HG02571 (cell line): Measurements from ENCODE around the gene SCART1.
"Not testable (repeated sequence)": the region's sequence is repeated elsewhere in the genome, so short reads cannot be mapped to it uniquely, and the experiment has no call there.

Source experiments
- ATAC-seq: cut with Tn5 transposase; IDR thresholded peaks from one replicate; pipeline ENCODE4 v1.9.1; 2021; ENCODE audit warnings: mild to moderate bottlenecking, moderate library complexity; ENCODE audit not compliant: unreplicated experiment

The SCART1 gene

DNA sequence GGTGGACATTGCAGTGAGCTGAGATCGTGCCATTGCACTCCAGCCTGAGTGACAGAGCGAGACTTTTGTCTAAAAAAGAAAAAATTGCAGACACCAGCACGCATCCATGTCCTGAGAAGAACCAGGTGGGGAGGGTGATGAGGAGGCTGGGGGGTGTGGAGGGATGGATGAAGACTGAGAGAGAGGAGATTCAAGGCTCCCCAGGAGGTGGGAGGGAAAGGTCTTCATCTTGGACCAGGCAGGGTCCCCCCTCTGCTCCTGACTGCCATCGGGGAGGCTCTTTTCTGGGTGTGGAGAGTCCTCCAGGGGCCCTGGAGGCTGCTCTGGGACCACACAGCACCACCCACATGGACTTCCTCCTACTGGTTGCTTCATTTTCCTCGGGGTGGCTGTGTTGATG lies 1.5 kb downstream of the SCART1 start:
- ATAC-seq: no peak

DNA sequence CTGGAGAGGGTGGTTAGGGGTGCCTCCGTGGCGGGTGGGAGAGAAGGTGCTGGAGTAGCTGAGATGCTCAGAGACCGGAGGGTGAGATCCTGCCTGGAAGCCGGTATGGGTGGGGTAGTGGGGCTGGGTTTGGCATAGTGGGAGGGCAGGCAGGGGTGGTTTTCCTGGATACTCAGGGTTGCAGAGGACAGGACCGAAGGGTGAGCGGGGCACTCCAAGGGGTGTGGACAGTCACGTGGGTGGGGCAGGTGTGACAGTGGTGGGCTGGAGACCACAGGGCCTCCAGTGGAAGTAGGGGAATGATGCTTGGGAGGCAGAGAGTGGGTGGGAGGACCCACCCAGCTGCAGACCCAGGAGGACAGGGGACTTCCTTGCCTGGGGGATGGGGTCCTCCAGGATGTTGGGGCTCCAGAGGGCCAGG lies 1.9 kb downstream of the SCART1 start:
- no peak for ATAC-seq

DNA sequence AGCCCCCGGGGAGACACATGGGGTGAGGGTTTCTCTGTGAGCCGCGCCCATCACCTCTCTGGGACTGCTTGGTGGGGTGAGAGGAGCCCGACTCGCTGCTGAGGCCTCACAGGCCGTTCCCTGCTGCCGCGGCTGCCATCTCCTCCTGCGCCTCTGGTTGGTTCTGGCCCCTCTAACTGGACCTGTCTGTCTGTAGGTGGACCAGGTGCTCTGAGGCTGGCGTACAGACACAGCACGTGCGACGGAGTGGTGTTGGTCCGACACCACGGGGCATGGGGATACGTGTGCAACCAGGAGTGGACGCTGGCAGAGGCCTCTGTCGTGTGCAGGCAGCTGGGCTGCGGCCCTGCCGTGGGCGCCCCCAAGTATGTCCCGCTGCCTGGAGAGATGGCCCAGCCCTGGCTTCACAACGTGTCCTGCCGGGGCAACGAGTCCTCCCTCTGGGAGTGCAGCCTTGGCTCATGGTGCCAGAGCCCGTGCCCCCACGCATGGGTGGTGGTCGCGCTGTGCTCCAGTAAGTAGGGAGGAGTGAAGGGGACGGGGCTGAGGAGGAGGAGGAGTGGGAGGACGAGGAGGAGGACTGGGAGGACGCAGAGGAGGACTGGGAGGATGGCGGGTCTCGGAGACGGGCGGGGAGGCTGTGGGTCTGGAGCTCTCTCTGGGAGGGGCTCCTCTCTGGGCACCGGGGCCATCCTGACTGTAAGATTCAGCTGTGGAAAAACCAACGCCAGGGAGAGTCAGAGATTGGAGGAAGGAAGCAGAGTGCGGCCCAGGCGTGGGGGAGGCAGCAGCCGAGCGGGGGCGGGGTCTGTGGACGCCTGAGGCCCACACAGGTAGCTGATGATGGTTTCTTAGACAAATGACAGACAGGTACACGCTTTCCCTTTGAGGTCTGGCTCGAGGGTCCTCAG lies 2.6 kb downstream of the SCART1 start:
- no peak for ATAC-seq

DNA sequence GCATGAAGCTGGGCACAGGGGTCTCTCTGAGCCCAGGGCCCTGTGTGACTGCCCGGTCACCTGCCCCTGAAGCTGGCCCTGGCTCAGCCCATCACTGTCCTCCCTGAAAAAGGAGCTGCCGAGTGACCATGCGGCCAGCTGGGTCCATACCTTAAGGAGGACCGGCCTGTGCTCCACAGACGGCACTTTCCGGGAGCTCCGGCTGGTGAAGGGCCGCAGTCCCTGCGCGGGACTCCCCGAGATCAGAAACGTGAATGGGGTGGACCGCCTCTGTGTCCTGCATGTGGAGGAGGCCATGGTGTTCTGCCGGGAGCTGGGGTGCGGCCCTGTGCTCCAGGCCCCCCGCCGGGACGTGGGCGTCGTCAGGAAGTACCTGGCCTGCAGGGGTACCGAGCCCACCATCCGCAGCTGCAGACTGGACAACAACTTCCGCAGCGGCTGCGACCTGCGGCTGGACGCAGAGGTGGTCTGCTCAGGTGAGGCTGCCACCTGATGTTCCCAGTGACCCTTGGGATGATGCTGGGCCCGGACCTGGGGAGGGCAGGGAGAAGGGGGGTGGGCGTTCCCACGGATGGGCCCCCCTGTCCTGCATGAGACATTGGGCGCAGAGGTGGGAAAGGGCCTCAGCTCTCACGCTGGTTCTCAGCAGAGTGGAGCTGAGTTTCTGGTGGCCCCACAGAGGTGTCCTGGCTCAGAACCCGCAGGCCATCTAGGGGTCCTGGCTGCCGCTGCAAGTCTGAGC lies 3.5 kb downstream of the SCART1 start:
- no peak for ATAC-seq

DNA sequence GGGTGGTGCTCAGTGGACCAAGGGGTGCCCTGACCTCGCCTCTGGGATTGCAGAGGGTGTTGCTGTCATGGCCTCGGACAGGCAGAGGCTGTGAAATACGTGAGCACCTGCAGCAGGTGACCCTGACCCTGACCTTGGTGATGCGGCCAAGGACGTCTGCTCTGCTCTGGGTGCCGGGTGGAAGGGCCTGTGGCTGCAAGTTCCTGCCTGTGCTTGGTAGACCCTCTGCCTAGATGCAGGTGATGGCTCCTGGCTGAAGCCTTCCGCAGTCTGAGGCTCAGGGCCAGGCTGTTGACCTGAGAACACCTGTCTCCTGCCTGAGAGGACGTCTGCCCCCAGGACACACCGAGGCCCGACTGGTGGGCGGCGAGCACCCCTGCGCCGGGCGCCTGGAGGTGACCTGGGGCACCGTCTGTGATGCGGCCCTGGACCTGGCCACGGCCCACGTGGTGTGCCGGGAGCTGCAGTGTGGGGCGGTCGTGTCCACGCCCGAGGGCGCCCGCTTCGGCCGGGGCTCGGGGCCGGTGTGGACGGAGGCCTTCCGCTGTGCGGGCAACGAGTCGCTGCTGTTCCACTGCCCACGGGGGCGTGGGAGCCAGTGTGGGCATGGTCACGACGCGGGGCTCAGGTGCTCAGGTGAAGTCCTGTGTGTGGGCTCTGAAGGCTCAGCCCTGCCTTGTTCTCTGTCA lies 4.4 kb downstream of the SCART1 start:
- ATAC-seq: no peak

DNA sequence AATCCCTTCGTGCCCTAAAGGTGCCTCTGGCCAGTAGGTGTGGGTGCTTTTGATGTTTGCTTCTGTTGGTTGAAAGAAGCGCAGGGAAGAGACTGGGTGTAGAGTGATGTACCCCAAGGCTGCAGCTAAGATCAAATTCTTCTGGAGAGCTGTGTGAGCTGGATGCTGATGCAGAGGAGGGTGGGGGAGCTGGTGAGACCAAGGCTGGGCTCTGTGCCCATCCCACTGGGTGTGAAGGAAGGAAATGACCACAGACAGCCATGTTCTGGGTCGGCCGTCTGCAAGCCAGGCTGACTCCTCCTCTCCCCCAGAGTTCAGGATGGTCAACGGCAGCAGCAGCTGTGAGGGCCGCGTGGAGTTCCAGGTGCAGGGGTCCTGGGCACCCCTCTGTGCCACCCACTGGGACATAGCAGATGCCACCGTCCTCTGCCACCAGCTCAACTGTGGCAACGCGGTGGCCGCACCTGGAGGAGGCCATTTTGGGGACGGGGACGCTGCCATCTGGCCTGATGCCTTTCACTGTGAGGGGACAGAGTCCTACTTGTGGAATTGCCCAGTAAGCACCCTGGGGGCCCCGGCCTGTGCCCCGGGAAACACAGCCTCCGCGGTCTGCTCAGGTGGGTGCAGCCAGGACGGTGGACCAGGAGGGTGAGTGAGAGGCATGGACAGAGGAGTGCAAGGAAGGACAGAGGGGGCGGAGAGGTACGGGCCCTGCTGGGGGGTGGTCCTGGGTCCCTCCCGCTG lies 5.1 kb downstream of the SCART1 start:
- ATAC-seq: no peak

DNA sequence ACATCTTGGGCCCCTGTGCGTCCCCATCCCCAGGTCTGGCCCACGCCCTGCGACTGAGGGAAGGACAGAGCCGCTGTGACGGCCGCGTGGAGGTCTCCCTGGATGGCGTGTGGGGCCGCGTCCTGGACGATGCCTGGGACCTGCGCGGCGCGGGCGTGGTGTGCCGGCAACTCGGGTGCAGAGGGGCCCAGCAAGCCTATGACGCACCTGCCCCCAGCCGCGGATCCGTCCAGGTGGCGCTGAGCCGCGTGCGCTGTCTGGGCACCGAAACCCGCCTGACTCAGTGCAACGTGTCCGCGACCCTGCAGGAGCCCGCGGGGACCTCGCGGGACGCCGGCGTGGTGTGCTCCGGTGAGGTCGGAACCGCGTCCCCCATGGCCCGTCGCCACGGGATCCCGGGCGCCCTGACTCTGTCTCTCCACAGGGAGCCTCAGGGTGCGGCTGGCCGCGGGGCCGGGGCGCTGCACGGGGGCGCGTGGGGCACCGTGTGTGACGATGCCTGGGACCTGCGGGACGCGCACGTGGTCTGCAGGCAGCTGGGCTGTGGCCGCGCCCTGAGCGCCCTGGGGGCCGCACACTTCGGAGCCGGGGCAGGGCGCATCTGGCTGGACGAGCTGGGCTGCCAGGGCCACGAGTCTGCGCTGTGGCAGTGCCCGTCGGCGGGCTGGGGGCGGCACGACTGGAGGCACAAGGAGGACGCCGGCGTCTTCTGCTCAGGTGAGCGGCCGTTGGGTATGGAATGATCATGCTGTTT lies 5.9 kb downstream of the SCART1 start:
- ATAC-seq: no peak

DNA sequence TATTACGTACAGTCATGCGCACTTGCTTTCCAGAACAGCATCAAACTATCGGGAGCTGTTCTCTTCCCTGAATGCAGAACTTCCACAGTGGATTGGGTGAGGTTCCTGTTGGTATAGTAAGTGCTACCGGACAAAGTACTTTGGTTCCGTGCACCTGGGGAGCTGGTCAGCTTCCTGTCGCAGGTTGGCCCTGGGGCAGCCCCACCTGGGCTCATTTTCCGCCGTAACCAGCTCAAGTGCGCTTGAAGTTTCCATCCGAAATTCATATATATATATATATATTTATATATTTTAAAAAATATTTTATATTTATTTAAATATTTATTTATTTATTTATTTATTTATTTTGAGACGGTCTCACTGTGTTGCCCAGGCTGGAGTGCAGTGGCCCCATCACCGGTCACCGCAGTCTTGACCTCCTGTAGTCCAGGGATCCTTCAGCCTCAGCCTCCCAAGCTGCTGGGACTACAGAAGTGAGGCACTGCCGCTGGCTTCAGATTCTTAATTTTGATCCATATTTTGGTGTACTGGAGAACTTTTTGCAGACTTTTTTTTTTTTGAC lies 6.5 kb downstream of the SCART1 start:
- no peak for ATAC-seq

DNA sequence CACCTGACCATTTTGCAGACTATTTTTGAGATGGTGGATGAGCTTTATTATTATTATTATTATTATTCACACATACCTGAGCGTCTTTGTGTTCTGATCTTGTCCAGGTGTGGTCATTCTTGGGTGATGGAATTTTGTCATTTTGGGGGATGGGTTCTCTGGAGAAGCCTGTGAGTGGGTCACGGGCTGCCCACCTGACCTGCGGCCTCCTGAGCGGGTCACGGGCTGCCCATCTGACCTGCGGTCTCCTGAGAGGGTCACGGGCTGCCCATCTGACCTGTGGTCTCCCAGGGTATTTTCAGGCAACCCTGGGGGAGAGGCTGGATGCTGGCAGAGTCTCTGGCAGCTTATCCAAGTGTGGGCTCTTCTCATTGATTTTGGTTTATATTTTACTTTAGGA lies 7.3 kb downstream of the SCART1 start:
- no peak for ATAC-seq

DNA sequence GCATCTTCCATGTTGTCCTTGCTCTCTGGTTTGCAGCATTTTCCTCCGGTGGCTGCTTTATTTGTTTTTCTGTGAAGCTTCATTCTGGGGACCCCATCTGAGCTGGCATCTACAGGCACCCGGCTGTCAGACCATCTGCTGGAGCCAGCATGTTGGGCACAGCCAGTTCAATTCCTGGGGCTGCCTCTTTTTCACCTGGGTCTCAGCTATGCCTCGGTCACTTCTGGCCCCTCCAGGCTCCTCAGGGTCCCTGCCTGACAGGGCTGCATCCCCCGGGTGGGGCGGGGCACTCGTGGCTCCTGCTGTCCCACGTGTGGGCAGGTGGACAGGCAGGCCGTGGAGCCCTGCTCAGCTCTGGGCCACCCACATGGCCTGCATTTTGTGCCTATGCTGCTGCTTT lies 8.1 kb downstream of the SCART1 start:
- no peak for ATAC-seq

DNA sequence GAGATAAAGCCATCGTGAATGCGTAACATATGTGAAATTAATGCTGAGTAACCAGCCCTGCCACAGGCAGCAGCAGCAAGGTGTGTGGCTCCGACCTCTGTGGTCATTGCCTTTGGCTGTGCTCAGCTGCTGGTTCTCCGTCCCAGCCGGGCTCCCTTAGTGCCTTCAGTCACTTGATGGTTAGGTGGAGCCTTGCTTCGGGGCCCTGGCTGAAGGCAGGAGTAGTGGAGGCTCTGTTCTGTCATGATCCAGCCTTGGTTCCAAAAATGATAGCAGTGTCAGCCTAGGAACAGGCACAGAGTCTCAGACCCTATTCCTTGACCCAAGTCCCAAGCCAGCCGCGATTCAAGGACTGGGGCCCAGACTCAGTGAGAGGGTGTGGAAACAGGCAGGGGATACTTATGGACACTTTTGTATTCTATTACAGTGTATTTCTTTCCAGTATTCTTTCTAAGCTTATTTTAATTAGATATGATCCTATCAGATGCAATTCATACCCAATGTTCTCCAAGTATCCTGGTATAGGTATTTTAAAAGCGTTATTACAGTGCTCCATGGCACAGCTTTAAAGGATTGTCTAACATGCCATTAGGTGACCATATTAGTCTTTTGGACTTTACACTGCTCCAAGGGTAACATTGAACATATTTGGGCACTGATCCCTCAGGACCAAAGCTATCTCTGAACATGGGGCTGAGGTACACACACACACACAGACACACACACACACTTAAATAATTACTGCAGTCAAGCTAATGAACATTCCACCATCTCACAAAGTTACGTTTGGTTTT lies 9.0 kb downstream of the SCART1 start:
- ATAC-seq: no peak

DNA sequence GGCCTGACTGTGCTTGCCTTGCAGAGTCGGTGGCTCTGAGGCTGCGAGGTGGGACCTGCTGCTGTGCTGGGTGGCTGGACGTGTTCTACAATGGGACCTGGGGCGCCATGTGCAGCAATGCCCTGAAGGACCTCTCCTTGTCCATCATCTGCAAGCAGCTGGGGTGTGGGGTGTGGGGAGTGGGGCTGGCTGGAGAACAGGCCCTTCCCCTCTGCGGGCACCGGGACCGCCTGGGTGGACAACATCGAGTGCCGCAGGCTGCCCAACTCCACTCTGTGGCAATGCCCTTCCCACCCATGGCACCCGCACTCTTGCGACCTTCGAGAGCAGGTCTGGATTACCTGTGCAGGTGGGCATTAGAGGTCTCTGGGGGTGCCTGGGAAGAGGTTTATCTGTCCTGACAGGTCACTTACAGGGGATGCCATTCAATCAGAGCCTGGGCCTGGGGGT lies 10.9 kb downstream of the SCART1 start:
- ATAC-seq: no peak

DNA sequence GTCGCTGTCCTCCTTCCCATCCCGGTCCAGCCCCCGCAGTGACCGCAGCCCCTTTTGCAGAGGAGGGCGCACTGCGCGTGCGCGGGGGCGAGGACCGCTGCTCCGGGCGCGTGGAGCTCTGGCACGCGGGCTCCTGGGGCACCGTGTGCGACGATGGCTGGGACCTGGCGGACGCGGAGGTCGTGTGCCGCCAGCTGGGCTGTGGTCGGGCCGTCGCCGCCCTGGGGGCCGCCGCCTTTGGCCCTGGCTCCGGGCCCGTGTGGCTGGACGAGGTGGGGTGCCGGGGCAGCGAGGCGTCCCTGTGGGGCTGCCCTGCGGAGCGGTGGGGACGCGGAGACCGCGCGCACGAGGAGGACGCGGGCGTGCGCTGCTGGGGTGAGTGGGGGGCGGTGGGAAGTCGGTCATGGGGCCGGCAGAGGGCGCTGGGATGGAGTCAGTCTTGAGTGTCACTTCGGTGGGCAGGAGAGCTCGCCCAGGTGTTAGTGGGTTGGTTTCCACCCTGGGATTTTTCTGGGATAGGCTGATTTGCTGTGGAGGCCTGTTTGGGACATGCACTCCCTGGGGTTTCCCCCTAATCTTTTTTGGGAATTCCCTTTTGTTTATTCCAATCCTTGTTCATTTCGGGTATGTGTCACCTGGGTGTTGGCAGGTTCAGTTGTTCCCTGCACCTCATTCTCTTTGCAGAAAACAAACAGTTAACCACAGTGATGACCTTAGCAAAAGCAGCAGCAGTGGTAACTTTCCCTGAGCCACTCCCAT lies 11.6 kb downstream of the SCART1 start:
- no peak for ATAC-seq

DNA sequence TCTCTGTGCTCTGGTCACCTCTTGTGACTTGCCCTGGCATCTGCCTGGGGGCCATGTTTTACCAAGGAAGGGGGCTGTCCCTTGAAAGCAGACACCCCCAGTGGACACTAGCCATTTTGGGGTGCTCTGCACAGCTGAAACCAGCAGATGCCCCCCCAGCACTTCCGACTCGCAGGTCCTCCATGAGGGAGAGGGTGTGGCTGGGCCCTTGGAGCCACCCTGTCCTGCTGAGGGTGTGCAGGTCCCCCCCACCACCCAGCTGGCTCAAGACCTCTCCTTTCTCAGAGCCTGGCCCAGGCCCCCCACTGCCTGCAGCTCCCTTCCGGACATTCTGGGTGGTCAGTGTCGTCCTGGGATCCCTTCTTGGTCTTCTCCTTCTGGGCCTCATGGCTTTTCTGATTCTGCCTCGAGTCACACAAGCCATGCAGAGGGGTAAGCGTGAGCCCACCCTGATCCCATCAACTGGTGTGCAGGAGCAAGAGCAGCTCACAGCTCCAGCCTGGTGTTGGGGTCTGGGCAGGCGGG lies 12.3 kb downstream of the SCART1 start:
- ATAC-seq: no peak

DNA sequence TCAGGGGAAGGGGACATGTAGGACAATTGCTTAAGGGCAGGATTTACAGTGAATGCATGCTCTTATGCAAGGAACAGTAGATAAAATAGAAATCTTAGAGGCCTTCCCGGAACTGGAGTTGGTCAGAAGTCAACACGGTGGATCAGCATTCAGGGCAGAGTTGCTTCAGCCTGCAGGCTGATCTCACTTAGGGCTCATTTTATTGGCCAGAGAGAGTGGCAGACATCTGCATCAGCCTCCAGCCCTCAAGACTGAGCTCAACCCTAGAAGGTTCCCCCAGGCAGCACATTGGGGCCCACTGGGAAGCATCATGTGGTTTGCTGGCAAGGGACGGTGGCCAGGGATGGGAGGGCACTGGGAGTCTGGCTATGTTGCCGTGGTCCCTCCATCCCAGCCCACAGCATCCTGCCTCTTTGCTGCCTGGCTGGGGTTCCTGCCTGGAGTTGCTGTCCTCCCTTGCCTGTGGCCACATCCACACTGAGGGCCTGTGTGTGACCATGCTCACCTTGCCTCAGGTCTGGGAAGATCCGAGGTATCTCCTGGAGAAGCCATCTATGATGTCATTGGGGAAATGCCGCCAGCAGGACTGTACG lies 13.0 kb downstream of the SCART1 start:
- no peak for ATAC-seq

DNA sequence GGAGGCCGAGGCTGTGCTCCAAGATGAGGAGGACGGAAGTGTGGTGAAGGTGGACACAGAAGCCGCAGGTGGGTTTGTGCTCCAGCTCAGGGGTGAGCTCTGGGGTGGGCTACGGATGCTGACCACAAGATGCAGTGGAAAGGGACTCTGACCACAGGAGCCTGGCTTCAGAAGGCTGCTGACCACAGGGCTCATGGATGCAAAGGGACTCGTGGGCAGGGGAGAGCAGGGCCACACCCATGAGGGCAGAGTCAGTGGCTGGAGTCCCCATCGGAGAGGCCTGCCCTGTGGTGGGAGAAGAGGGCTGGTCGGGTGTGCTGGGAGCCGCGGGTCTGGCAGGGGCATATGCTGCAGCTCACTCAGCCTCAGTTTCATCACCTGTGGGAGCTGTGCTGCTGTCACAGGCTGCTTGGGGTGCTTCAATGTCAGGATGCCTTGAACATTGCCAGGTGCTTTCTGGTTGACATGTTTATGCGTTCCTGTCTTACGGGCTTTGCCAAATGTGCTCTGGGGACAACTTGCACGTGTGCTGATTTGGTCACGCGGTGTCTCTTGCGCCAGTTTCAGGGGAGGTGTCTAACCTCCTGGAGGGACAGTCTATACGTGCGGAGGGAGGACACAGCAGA lies 13.7 kb downstream of the SCART1 start:
- ATAC-seq: no peak

DNA sequence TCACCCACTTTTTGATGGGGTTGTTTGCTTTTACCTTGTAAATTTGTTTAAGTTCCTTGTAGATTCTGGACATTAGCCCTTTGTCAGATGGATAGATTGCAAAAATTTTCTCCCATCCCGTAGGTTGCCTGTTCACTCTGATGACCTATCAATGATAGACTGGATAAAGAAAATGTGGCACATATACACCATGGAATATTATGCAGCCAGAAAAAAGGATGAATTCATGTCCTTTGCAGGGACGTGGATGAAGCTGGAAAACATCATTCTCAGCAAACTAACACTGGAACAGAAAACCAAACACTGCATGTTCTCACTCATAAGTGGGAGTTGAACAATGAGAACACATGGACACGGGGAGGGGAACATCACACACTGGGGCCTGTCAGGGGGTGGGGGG lies 15.5 kb downstream of the SCART1 start:
- ATAC-seq: not testable (repeated sequence)
